ENCODE measurements around the gene RNF212B.

- TF ChIP-seq, protein P1, sequence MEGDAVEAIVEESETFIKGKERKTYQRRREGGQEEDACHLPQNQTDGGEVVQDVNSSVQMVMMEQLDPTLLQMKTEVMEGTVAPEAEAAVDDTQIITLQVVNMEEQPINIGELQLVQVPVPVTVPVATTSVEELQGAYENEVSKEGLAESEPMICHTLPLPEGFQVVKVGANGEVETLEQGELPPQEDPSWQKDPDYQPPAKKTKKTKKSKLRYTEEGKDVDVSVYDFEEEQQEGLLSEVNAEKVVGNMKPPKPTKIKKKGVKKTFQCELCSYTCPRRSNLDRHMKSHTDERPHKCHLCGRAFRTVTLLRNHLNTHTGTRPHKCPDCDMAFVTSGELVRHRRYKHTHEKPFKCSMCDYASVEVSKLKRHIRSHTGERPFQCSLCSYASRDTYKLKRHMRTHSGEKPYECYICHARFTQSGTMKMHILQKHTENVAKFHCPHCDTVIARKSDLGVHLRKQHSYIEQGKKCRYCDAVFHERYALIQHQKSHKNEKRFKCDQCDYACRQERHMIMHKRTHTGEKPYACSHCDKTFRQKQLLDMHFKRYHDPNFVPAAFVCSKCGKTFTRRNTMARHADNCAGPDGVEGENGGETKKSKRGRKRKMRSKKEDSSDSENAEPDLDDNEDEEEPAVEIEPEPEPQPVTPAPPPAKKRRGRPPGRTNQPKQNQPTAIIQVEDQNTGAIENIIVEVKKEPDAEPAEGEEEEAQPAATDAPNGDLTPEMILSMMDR (IDR thresholded peaks at IDR 0.05): no peak
- TF ChIP-seq EP300 (IDR thresholded peaks at IDR 0.05; ENCODE audit: low read depth): no peak
Observed at GRCh38 chr14:23252420-23253333, 14.9 kb downstream of the RNF212B start.

All from transverse colon (tissue), 3 donors.